OCI-LY7 (cell line): ENCODE measurements around the gene RTEL1. TPM values are rescaled to one million over a fixed set of nuclear protein-coding genes. Genes with fewer than 3 reads are reported as not detected.

ENCODE experiments used
- BruUV-seq: library from RNA; stranded (reverse); fragments of 400-500 nt; replicated peaks from 2 replicates; lab custom pipeline; 2021; lab: Mats Ljungman, UMichigan
- CTCF ChIA-PET: fragments of 300-600 bp; sonication (Branson Sonifier 250); formaldehyde crosslinking; loops from one replicate; lab custom pipeline; 2022; ENCODE audit warnings: antibody characterized with exemption; ENCODE audit not compliant: unreplicated experiment; lab: Charles Lee
- POLR2A ChIA-PET: fragments of 300-600 bp; sonication (Branson Sonifier 250); formaldehyde crosslinking; loops from one replicate; lab custom pipeline; 2022; ENCODE audit warnings: antibody characterized with exemption; lab: Charles Lee
- DNase-seq: peaks from one replicate; pipeline ENCODE4 v3.0.0-alpha.2; 2015; ENCODE audit warnings: low spot score
- H2AFZ ChIP-seq: fragments of 200-600 bp; sonication (generic), shearing (Covaris generic); 2 replicates; pipeline ENCODE4 v1.6.1; 2014; ENCODE audit warnings: mild to moderate bottlenecking, antibody characterized with exemption, low read length, moderate library complexity
- H3K27ac ChIP-seq: fragments of 200-600 bp; sonication (generic); 2 replicates; pipeline ENCODE4 v1.5.1; 2014; ENCODE audit warnings: mixed run types, low read depth, mild to moderate bottlenecking, moderate library complexity, low read length, inconsistent platforms; ENCODE audit not compliant: poor library complexity, severe bottlenecking
- H3K36me3 ChIP-seq: fragments of 200-600 bp; sonication (generic); 2 replicates; pipeline ENCODE4 v1.6.1; 2014; ENCODE audit warnings: mild to moderate bottlenecking, antibody characterized with exemption, low read length, moderate library complexity, mixed read lengths; ENCODE audit not compliant: insufficient read depth
- H3K4me1 ChIP-seq: fragments of 200-600 bp; sonication (generic); 2 replicates; pipeline ENCODE4 v1.5.1; 2014; ENCODE audit warnings: mild to moderate bottlenecking, low read length; ENCODE audit not compliant: insufficient read depth, poor library complexity, severe bottlenecking
- H3K4me2 ChIP-seq: fragments of 200-600 bp; sonication (generic); 2 replicates; pipeline ENCODE4 v1.6.1; 2014; ENCODE audit warnings: mild to moderate bottlenecking, low read length
- H3K4me3 ChIP-seq: fragments of 200-600 bp; sonication (generic); 2 replicates; pipeline ENCODE4 v1.5.1; 2014; ENCODE audit warnings: mild to moderate bottlenecking, low read depth, low read length; ENCODE audit not compliant: poor library complexity, severe bottlenecking
- H3K79me2 ChIP-seq: fragments of 200-600 bp; sonication (generic); 2 replicates; pipeline ENCODE4 v1.6.1; 2016; ENCODE audit warnings: low read depth, mild to moderate bottlenecking, low read length, moderate library complexity, mixed read lengths; ENCODE audit not compliant: insufficient read depth
- H3K9me2 ChIP-seq: fragments of 200-600 bp; sonication (generic); 2 replicates; pipeline ENCODE4 v1.6.1; 2016; ENCODE audit warnings: mild to moderate bottlenecking, low read length, mixed read lengths; ENCODE audit not compliant: insufficient read depth
- H3K9me3 ChIP-seq: fragments of 200-600 bp; sonication (generic); 2 replicates; pipeline ENCODE4 v1.6.1; 2014; ENCODE audit warnings: mild to moderate bottlenecking, mixed run types, low read length, mixed read lengths
- H4K20me1 ChIP-seq: fragments of 200-600 bp; sonication (generic); 2 replicates; pipeline ENCODE4 v1.6.1; 2014; ENCODE audit warnings: mild to moderate bottlenecking, antibody characterized with exemption, low read length, moderate library complexity, mixed read lengths; ENCODE audit not compliant: insufficient read depth
- EZH2phosphoT487 ChIP-seq: fragments of 200-600 bp; sonication (generic); IDR thresholded peaks from 2 replicates; pipeline ENCODE4 v1.6.1; 2018; ENCODE audit warnings: low read depth, borderline replicate concordance, mild to moderate bottlenecking, mixed run types, antibody characterized with exemption, low read length, moderate library complexity, mixed read lengths
- intact Hi-C: fragments of 100-400 bp; cut with micrococcal nuclease; formaldehyde crosslinking; loops from one replicate; pipeline ENCODE4 v1.10.0; 2022; ENCODE audit not compliant: unreplicated experiment
- total RNA-seq, 2 experiments: library from RNA; depleted of rRNA in 1 of 2; stranded (reverse); fragments of >200 nt in 1 of 2; shearing (Covaris generic) in 1 of 2; gene quantifications; 2 replicates each; pipeline ENCODE4 v1.2.3, GENCODE V29; 2014 to 2022
- TF ChIP-seq, protein P1 (sequence below): fragments of 200-600 bp; sonication (generic); conservative IDR thresholded peaks from 2 replicates; pipeline ENCODE4 v1.5.1; 2014; ENCODE audit warnings: mild to moderate bottlenecking, antibody characterized with exemption, low read length, moderate library complexity, mixed read lengths

Gene RTEL1
- total RNA-seq, 2 experiments from 2014 or later, result 22.5 to 47.2 TPM

GRCh38 chr20:63693733-63694583 lies 35.8 kb downstream of the RTEL1 start:
- H2AFZ ChIP-seq, result no peak overlapping the region
- ChIA-PET CTCF (interaction anchor here (0.5 kb wide), 1 partner anchor 32 kb away, joined by 4 read pairs; no protein-coding TSS in a partner anchor), POLR2A (interaction anchor here (1.0 kb wide), 1 partner anchor 170 kb away, joined by 4 read pairs; no protein-coding TSS in a partner anchor)
- no peak overlapping the region for H3K27ac ChIP-seq
- no peak for DNase-seq
- H4K20me1 ChIP-seq, result no peaks in the 10 kb centered on the region
- intact Hi-C loops, result no loop called here
- H3K4me2 ChIP-seq, result no peak overlapping the region
- H3K9me3 ChIP-seq, result no peaks in the 10 kb centered on the region
- H3K79me2 ChIP-seq, result no peaks in the 10 kb centered on the region
- peaks cover 26% of the 10 kb centered on the region for H3K36me3 ChIP-seq
- H3K9me2 ChIP-seq, result no peaks in the 10 kb centered on the region
- peaks cover 1% of the 10 kb centered on the region for H3K4me1 ChIP-seq
- BruUV-seq, result no TSS peak
- H3K4me3 ChIP-seq, result no peak overlapping the region
- TF ChIP-seq, protein P1, sequence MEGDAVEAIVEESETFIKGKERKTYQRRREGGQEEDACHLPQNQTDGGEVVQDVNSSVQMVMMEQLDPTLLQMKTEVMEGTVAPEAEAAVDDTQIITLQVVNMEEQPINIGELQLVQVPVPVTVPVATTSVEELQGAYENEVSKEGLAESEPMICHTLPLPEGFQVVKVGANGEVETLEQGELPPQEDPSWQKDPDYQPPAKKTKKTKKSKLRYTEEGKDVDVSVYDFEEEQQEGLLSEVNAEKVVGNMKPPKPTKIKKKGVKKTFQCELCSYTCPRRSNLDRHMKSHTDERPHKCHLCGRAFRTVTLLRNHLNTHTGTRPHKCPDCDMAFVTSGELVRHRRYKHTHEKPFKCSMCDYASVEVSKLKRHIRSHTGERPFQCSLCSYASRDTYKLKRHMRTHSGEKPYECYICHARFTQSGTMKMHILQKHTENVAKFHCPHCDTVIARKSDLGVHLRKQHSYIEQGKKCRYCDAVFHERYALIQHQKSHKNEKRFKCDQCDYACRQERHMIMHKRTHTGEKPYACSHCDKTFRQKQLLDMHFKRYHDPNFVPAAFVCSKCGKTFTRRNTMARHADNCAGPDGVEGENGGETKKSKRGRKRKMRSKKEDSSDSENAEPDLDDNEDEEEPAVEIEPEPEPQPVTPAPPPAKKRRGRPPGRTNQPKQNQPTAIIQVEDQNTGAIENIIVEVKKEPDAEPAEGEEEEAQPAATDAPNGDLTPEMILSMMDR, result no peak
- no peak for TF ChIP-seq EZH2phosphoT487

DNA sequence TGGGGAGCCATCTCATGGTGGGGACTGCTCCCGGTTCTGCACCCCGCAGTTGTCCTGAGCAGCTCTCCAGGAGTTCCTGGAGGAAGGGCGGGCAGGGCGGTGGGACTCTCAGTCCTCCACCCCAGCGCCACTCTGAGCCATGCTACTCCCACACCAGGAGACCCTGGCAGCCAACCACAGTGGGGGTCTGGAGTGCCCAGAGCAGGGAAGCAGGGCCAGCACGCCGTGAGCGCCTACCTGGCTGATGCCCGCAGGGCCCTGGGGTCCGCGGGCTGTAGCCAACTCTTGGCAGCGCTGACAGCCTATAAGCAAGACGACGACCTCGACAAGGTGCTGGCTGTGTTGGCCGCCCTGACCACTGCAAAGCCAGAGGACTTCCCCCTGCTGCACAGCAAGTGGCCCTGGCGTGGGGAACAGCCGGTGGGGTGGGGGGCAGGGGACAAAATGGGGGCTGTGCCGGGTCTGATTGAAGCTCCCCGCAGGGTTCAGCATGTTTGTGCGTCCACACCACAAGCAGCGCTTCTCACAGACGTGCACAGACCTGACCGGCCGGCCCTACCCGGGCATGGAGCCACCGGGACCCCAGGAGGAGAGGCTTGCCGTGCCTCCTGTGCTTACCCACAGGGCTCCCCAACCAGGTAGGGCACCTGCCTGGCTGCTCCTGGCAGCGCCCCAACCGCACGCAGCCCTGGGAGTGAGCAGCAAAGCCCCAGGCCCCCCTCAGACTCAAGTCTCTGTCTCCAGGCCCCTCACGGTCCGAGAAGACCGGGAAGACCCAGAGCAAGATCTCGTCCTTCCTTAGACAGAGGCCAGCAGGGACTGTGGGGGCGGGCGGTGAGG lies 36.7 kb downstream of the RTEL1 start:
- Histone ChIP-seq H3K4me1 (peaks cover 9% of the 10 kb centered on the region), H3K9me3 (no peaks in the 10 kb centered on the region), H3K4me2 (no peak overlapping the region), H3K4me3 (no peak overlapping the region), H4K20me1 (no peaks in the 10 kb centered on the region), H3K27ac (no peak overlapping the region), H2AFZ (no peak overlapping the region), H3K79me2 (no peaks in the 10 kb centered on the region), H3K36me3 (peaks cover 29% of the 10 kb centered on the region), H3K9me2 (no peaks in the 10 kb centered on the region)
- DNase-seq, result no peak
- no peak for TF ChIP-seq EZH2phosphoT487
- TF ChIP-seq, protein P1, result no peak
- POLR2A ChIA-PET, result interaction anchor here (1.0 kb wide), 1 partner anchor 169 kb away, joined by 4 read pairs; no protein-coding TSS in a partner anchor
- intact Hi-C loops, result no loop called here
- CTCF ChIA-PET, result interaction anchor here (0.5 kb wide), 1 partner anchor 31 kb away, joined by 4 read pairs; no protein-coding TSS in a partner anchor
- no TSS peak for BruUV-seq
